OCI-LY1 (cell line): ENCODE data around the gene GSC2.

ENCODE experiments used
- CTCF ChIP-seq: fragments of 200-600 bp; sonication (generic), shearing (Covaris generic); IDR thresholded peaks from 2 replicates; pipeline ENCODE4 v1.5.1; 2017; ENCODE audit warnings: mild to moderate bottlenecking, antibody characterized with exemption, low read length, moderate library complexity, mixed read lengths
- EZH2 ChIP-seq: fragments of 200-600 bp; sonication (generic), shearing (Covaris generic); IDR thresholded peaks from 2 replicates; pipeline ENCODE4 v1.8.0; 2017; ENCODE audit warnings: borderline replicate concordance, mixed run types, mild to moderate bottlenecking, antibody characterized with exemption, low read length, moderate library complexity, mixed read lengths

GRCh38 chr22:19123936-19124335, 26.2 kb downstream of the GSC2 start:
- TF ChIP-seq CTCF (no peak), EZH2 (no peak)
